Astrocyte (in vitro differentiated cells and primary cell): ENCODE results near the gene SLC26A3. TPM values are rescaled to one million over a fixed set of nuclear protein-coding genes. Genes with fewer than 3 reads are reported as not detected.

Experiments
- DNase-seq: peaks from one replicate; pipeline ENCODE4 v3.0.0-alpha.2; 2010; ENCODE audit warnings: low read depth
- FAIRE-seq: peaks from 2 replicates; lab custom pipeline; 2011; peaks lifted over from hg19 to GRCh38; lab: Jason Lieb, UNC
- H2AFZ ChIP-seq: 2 replicates; pipeline ENCODE4 v1.6.0; 2012; ENCODE audit warnings: low read depth, low read length, inconsistent platforms
- H3K27ac ChIP-seq: 2 replicates; pipeline ENCODE4 v1.5.1; 2011; ENCODE audit warnings: low read depth, low read length, inconsistent platforms
- H3K27me3 ChIP-seq: 2 replicates; pipeline ENCODE4 v1.6.0; 2011; ENCODE audit warnings: low read length, inconsistent platforms; ENCODE audit not compliant: insufficient read depth
- H3K36me3 ChIP-seq: 2 replicates; pipeline ENCODE4 v1.5.1; 2011; ENCODE audit warnings: low read length, inconsistent platforms; ENCODE audit not compliant: insufficient read depth
- H3K4me1 ChIP-seq: 2 replicates; pipeline ENCODE4 v1.5.1; 2011; ENCODE audit warnings: low read length, inconsistent platforms; ENCODE audit not compliant: insufficient read depth
- H3K4me2 ChIP-seq: 2 replicates; pipeline ENCODE4 v1.6.0; 2012; ENCODE audit warnings: low read length, inconsistent platforms
- H3K4me3 ChIP-seq: 2 replicates; pipeline ENCODE4 v1.5.1; 2011; ENCODE audit warnings: low read depth, mild to moderate bottlenecking, low read length, inconsistent platforms; ENCODE audit not compliant: insufficient read depth
- H3K79me2 ChIP-seq: 2 replicates; pipeline ENCODE4 v1.6.0; 2012; ENCODE audit warnings: mild to moderate bottlenecking, low read length, inconsistent platforms; ENCODE audit not compliant: insufficient read depth
- H3K9ac ChIP-seq: 2 replicates; pipeline ENCODE4 v1.6.0; 2012; ENCODE audit warnings: mild to moderate bottlenecking, low read length, inconsistent platforms
- H3K9me3 ChIP-seq: 2 replicates; pipeline ENCODE4 v1.5.1; 2012; ENCODE audit warnings: low read depth, mild to moderate bottlenecking, low read length, inconsistent platforms; ENCODE audit not compliant: insufficient read depth
- H4K20me1 ChIP-seq: 2 replicates; pipeline ENCODE4 v1.6.0; 2012; ENCODE audit warnings: low read length, inconsistent platforms; ENCODE audit not compliant: insufficient read depth
- H3K27ac Mint-ChIP-seq: one replicate; pipeline ENCODE4 v1.8.0; 2021; ENCODE audit warnings: mild to moderate bottlenecking, mixed read lengths; ENCODE audit not compliant: unreplicated experiment
- H3K27me3 Mint-ChIP-seq: one replicate; pipeline ENCODE4 v1.8.0; 2021; ENCODE audit warnings: low read depth, mixed read lengths; ENCODE audit not compliant: unreplicated experiment
- H3K36me3 Mint-ChIP-seq: one replicate; pipeline ENCODE4 v1.8.0; 2021; ENCODE audit warnings: low read depth, mixed read lengths; ENCODE audit not compliant: unreplicated experiment
- H3K4me1 Mint-ChIP-seq: one replicate; pipeline ENCODE4 v1.8.0; 2021; ENCODE audit warnings: low read depth, mixed read lengths; ENCODE audit not compliant: unreplicated experiment
- H3K4me3 Mint-ChIP-seq: one replicate; pipeline ENCODE4 v1.8.0; 2021; ENCODE audit warnings: mild to moderate bottlenecking, moderate library complexity, mixed read lengths; ENCODE audit not compliant: unreplicated experiment
- H3K9me3 Mint-ChIP-seq: one replicate; pipeline ENCODE4 v1.8.0; 2021; ENCODE audit warnings: mild to moderate bottlenecking, mixed read lengths; ENCODE audit not compliant: unreplicated experiment
- CTCF ChIP-seq: IDR thresholded peaks from 2 replicates; pipeline ENCODE4 v1.5.1; 2011; ENCODE audit warnings: low read depth, mild to moderate bottlenecking, inconsistent platforms, low read length, moderate library complexity; ENCODE audit not compliant: insufficient read depth
- EZH2 ChIP-seq: IDR thresholded peaks from 2 replicates; pipeline ENCODE4 v1.6.1; 2012; ENCODE audit warnings: mild to moderate bottlenecking, low read length, inconsistent platforms; ENCODE audit not compliant: insufficient read depth
- total RNA-seq: library from RNA; stranded (reverse); gene quantifications from 2 replicates; pipeline ENCODE4 v1.2.1, GENCODE V29; 2021

The SLC26A3 gene
- total RNA-seq, 1 donor from 2014 or later: not detected

- Histone ChIP-seq H3K4me2 (no peak overlapping the region), H3K27me3 (no peaks in the 10 kb centered on the region), H3K9me3 (no peaks in the 10 kb centered on the region), H3K36me3 (no peaks in the 10 kb centered on the region), H3K4me1 (no peaks in the 10 kb centered on the region), H3K79me2 (no peaks in the 10 kb centered on the region), H3K27ac (no peak overlapping the region), H4K20me1 (no peaks in the 10 kb centered on the region), H2AFZ (no peak overlapping the region), H3K4me3 (no peak overlapping the region), H3K9ac (no peak overlapping the region)
- Mint-ChIP-seq H3K4me3 (no peak overlapping the region), H3K27me3 (peaks cover 3% of the 10 kb centered on the region), H3K27ac (no peak overlapping the region), H3K36me3 (no peaks in the 10 kb centered on the region), H3K9me3 (peaks cover 5% of the 10 kb centered on the region), H3K4me1 (no peaks in the 10 kb centered on the region)
- FAIRE-seq (no peak), DNase-seq (no peak)
- no peak for TF ChIP-seq EZH2
- TF ChIP-seq CTCF: no peak
Observed at GRCh38 chr7:107826451-107826850, 23.4 kb upstream of the SLC26A3 start.

GRCh38 chr7:107824858-107825257 lies 21.8 kb upstream of the SLC26A3 start:
- TF ChIP-seq CTCF (no peak), EZH2 (no peak)
- H3K9me3 Mint-ChIP-seq: peaks cover 5% of the 10 kb centered on the region
- no peak overlapping the region for H3K4me3 Mint-ChIP-seq
- Histone ChIP-seq H3K36me3 (no peaks in the 10 kb centered on the region), H3K27ac (no peak overlapping the region), H3K4me1 (no peaks in the 10 kb centered on the region), H4K20me1 (no peaks in the 10 kb centered on the region), H3K4me3 (no peak overlapping the region), H3K9me3 (no peaks in the 10 kb centered on the region), H3K79me2 (no peaks in the 10 kb centered on the region), H3K4me2 (no peak overlapping the region), H3K9ac (no peak overlapping the region), H3K27me3 (peaks cover 4% of the 10 kb centered on the region), H2AFZ (no peak overlapping the region)
- FAIRE-seq (no peak), DNase-seq (no peak)
- peaks cover 3% of the 10 kb centered on the region for H3K27me3 Mint-ChIP-seq
- H3K4me1 Mint-ChIP-seq: no peaks in the 10 kb centered on the region
- no peaks in the 10 kb centered on the region for H3K36me3 Mint-ChIP-seq
- H3K27ac Mint-ChIP-seq: no peak overlapping the region

- Mint-ChIP-seq H3K36me3 (no peaks in the 10 kb centered on the region), H3K4me3 (no peak overlapping the region), H3K27ac (no peak overlapping the region), H3K27me3 (no peaks in the 10 kb centered on the region), H3K9me3 (peaks cover 3% of the 10 kb centered on the region), H3K4me1 (peaks cover 3% of the 10 kb centered on the region)
- TF ChIP-seq CTCF: no peak
- TF ChIP-seq EZH2: no peak
- Histone ChIP-seq H3K27ac (no peak overlapping the region), H3K9ac (no peak overlapping the region), H3K9me3 (no peaks in the 10 kb centered on the region), H3K27me3 (peaks cover 9% of the 10 kb centered on the region), H4K20me1 (no peaks in the 10 kb centered on the region), H3K4me2 (no peak overlapping the region), H3K4me1 (no peaks in the 10 kb centered on the region), H3K4me3 (no peak overlapping the region), H3K79me2 (no peaks in the 10 kb centered on the region), H2AFZ (no peak overlapping the region), H3K36me3 (no peaks in the 10 kb centered on the region)
- DNase-seq (no peak), FAIRE-seq (no peak)
Observed at GRCh38 chr7:107818622-107819021, 15.6 kb upstream of the SLC26A3 start.
